GM18907 (cell line): ENCODE data around the gene OSBPL9.

Source experiments
- ATAC-seq: cut with Tn5 transposase; IDR thresholded peaks from one replicate; pipeline ENCODE4 v1.9.1; 2021; ENCODE audit warnings: mild to moderate bottlenecking, moderate library complexity; ENCODE audit not compliant: unreplicated experiment

Gene OSBPL9

GRCh38 chr1:51734896-51735745 lies 118.2 kb downstream of the OSBPL9 start:
- no peak for ATAC-seq

- no peak for ATAC-seq
Observed at GRCh38 chr1:51735746-51736254, 118.9 kb downstream of the OSBPL9 start.

GRCh38 chr1:51736702-51737101 lies 119.8 kb downstream of the OSBPL9 start:
- no peak for ATAC-seq

GRCh38 chr1:51738681-51739080 lies 121.8 kb downstream of the OSBPL9 start:
- ATAC-seq, result no peak

- ATAC-seq, result no peak
Observed at GRCh38 chr1:51740652-51741051, 123.8 kb downstream of the OSBPL9 start.

- ATAC-seq, result no peak
Observed at GRCh38 chr1:51741121-51741681, 124.3 kb downstream of the OSBPL9 start.

- no peak for ATAC-seq
Observed at GRCh38 chr1:51744506-51745303, 127.8 kb downstream of the OSBPL9 start.

- no peak for ATAC-seq
Observed at GRCh38 chr1:51745304-51745570, 128.3 kb downstream of the OSBPL9 start.

- no peak for ATAC-seq
Observed at GRCh38 chr1:51749151-51749550, 132.3 kb downstream of the OSBPL9 start.

GRCh38 chr1:51750218-51750617 lies 133.3 kb downstream of the OSBPL9 start:
- no peak for ATAC-seq

- no peak for ATAC-seq
Observed at GRCh38 chr1:51750729-51751128, 133.8 kb downstream of the OSBPL9 start.

GRCh38 chr1:51752073-51752948 lies 135.4 kb downstream of the OSBPL9 start:
- no peak for ATAC-seq

- no peak for ATAC-seq
Observed at GRCh38 chr1:51753969-51754368, 137.1 kb downstream of the OSBPL9 start.

GRCh38 chr1:51754666-51755065 lies 137.8 kb downstream of the OSBPL9 start:
- no peak for ATAC-seq

- ATAC-seq, result no peak
Observed at GRCh38 chr1:51755437-51755836, 138.5 kb downstream of the OSBPL9 start.

GRCh38 chr1:51756290-51756689 lies 139.4 kb downstream of the OSBPL9 start:
- no peak for ATAC-seq

GRCh38 chr1:51758310-51758709 lies 141.4 kb downstream of the OSBPL9 start:
- ATAC-seq, result no peak

GRCh38 chr1:51760872-51761271 lies 144.0 kb downstream of the OSBPL9 start:
- ATAC-seq, result no peak

- no peak for ATAC-seq
Observed at GRCh38 chr1:51761351-51761750, 144.5 kb downstream of the OSBPL9 start.

- no peak for ATAC-seq
Observed at GRCh38 chr1:51768971-51769588, 152.2 kb downstream of the OSBPL9 start.
